ENCODE results near the gene STK38L.
A peak's percentile ranks its signal among the peaks of the same experiment; 100 is the strongest.

The STK38L gene

DNA sequence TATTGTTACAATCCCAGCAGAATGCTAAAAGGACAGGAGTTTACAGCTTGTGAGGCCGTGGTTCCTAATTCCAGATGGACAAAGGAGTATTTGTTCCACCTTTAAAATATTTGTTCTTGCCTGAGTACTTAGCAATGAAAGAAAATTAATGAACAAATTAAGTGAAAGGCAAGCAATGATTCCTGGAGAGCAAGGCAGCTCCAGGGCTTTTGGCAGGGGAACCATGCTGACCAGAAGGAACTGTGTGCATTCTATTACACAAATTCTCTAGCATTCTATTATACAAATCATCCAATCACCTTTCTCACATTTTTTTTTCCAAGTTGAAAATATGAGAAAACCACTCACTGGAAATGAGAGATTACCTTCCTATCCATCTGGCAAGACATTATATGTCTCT is 86.8 kb downstream of the STK38L start:
- DNase-seq = no peak

GRCh38 chr12:27331291-27331926 is 87.3 kb downstream of the STK38L start:
- DNase-seq = peak; percentile 92

GRCh38 chr12:27331927-27332324 is 87.8 kb downstream of the STK38L start:
- peak; percentile 22 for DNase-seq

GRCh38 chr12:27332407-27332713 is 88.3 kb downstream of the STK38L start:
- no peak for DNase-seq

- peak; percentile 51 for DNase-seq
Measured at GRCh38 chr12:27332714-27333402, 88.8 kb downstream of the STK38L start, which contains the start of gene BMAL2. TSS of gene BMAL2 (plus strand) at chr12:27332836. CDS start at chr12:27333073, 237 bp downstream.

DNA sequence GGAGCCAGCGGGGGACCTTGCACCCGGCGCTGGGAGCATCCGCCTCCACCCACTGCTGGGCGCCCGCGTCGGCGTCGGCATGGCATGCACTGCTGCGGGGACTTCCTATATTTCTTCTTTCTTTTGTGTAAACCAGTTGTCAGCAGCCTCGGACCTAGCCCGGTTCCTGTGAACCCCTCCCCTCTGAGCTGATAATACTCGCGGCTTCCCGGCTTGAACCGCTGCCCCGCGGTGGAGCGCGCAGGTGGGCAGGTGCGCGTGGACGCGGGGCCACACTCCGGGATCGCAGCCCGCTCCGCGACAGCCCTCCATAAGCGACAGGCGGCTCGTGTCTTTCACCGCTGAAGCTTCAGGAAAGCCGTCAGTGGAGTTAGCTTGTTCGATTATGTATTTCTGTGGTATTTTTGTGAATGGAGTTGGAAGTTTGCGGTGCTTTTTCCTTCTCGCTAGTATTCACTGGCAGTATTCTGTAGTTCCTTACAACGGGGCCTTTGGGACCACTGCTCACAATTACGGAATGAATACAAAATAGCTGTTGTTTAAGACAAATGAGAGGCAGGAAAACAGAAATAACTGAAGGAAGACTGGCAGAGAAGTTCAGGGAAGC is 89.4 kb downstream of the STK38L start:
- no peak for DNase-seq

DNA sequence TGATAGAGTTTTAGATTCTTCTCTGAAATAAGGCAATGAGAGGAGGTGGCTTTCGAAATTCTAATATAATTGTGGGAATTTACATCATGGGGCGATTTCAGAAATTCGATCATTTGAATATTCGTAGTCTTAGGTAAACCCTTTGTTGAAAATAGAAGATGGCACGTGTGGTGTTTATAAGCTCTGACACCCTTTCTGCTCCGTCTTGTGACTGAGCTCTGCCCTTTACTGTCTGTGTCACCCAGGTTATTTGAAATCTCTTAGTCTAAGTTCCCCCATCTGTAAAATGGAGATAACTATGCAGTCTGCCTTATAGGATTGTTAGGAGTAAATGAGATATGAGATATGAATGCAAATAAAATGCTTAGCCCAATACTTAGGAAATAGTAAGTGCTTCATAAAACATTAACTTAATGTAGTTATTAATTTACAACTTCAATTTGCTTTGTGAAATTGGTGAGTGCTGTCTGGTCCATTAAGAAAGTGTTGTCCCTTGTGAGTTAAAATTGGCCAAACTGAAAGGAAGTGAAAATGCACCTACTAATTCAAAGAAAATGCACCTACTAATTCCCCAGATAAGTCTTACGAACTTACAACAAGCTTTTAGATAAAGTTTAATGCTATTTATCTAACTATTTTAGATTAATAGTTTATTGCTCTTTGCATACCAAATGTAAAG is 90.1 kb downstream of the STK38L start:
- no peak for DNase-seq

GRCh38 chr12:27334721-27335082 is 90.6 kb downstream of the STK38L start:
- DNase-seq = no peak

GRCh38 chr12:27335364-27336281 is 91.5 kb downstream of the STK38L start:
- DNase-seq = no peak

DNA sequence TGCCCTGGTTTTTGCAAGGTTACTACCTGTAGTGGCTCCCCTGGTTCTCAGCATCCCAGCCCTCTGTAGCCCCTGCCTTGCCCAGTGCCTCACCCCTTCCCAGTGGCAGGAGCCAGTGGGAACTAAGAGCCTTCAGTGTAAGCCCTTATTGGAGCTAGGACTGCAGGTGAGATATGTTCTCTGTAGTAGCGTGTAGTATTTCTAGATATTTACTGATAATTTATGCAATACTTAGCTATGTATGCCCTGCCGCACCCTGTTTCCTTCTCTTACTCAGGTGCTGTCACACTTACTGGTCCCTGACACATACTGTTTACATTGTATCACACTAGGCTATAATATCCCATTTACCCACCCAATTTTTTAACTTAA is 92.2 kb downstream of the STK38L start:
- DNase-seq = no peak

- no peak for DNase-seq
Measured at GRCh38 chr12:27337376-27337775, 93.3 kb downstream of the STK38L start.

DNA sequence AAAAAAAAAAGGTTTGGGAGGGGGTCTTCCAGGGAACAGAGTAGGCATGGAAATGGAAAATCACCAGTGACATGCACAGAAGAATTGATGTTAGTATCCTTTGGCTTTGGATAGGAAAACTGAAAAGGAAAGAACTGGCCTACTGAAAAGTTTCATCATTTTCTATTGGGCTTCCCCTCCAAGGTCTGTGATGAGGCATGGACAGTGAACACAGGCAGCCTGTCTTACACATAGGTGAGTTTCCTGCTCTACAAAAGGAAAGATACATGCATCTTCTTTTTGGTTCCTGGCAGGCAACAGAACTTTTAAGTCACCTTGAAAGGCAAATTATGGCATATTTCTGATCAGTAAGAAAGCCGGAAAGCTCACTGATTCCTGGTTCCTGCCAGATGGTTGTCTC is 94.4 kb downstream of the STK38L start:
- no peak for DNase-seq

GRCh38 chr12:27340971-27341370 is 96.9 kb downstream of the STK38L start:
- DNase-seq = no peak

DNA sequence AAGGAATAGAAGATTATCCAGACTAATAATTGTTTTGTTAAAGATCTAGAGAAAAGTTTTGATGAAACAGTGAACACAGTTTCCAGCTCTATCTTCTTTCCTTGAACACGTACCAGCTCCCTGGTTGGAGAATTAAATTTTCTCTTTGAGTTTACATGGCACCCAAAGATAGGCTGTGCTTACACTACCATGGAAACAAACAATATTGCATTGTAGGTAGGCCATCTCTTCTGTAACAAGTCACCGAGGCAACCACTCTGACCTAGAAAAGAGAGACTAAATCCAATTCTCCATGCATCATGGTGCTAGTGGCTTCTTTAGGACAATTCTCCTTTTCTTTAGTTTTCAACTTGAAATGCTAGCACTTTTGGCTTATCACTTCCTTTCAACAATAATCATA is 98.5 kb downstream of the STK38L start:
- DNase-seq = no peak

GRCh38 chr12:27343255-27344000 is 99.3 kb downstream of the STK38L start:
- peak; percentile 94 for DNase-seq

DNA sequence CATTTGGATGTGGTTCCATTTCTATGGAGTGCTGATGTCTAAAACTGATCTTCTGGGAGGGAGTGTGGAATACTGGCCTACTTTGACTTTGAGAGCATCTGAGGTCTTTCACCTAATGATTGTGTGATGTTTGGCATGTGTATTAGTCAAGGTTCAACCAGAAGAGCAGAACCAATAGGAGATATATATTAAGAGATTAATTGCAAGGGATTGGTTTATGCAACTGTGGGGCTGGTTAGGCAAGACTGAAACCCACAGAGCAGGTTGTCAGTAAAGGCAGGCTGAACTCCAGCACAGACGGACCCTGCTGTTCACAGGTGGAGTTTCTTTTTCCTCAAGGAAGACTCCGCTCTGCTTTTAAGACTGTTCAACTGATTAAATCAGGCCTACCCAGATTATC is 100.2 kb downstream of the STK38L start:
- no peak for DNase-seq

DNA sequence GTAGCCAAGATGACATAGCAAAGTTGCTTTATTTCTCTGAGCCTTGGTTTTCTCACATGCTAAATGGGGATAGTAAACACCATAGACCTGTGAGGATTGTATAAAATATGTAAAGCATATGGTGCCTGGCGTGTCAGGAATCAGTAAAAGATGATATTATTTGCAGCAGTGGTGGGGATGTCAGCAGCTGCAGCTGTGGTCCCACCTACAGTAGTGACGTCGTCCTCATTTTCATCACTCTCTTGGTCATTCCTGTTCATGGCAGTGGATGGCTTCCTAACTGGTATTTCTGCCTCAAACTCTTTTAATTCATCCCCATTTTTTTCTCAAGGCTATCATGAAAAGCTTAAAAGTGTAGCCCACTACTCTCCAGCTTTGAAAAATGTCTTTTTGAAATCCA is 100.7 kb downstream of the STK38L start:
- no peak for DNase-seq

- DNase-seq = no peak
Measured at GRCh38 chr12:27345376-27345775, 101.3 kb downstream of the STK38L start.

GRCh38 chr12:27347779-27348178 is 103.7 kb downstream of the STK38L start:
- no peak for DNase-seq

GRCh38 chr12:27351476-27351875 is 107.4 kb downstream of the STK38L start:
- no peak for DNase-seq

DNA sequence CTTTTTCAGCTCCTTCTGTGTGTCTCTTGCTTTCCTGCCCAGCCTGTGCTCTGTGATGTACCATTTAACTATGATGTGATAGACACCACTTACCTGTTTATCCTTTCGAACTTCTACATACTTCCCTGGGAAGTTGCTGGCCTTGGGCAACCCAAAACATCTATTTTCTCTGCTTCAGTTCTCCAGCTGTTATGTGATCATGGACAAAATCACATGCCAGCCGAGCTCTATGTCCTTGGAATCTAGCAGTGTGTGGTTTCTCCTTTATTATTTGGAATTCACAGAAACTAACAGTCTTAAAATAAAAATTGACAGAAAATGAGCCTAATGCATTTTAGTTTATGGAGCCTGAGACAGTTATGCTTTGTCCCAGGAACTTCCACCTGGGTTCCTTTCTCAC is 111.4 kb downstream of the STK38L start:
- no peak for DNase-seq

- DNase-seq = no peak
Measured at GRCh38 chr12:27355979-27356378, 111.9 kb downstream of the STK38L start.
